Measurements from ENCODE around the gene BBS7. TPM values are rescaled to one million over a fixed set of nuclear protein-coding genes. Genes with fewer than 3 reads are reported as not detected.

Gene BBS7
- total and polyA plus RNA-seq, 2 donors (not counting 3 experiments of a cell fraction or from before 2014, with no cell fraction given): 20.0 to 21.7 TPM

GRCh38 chr4:121860121-121860520, 10.2 kb downstream of the BBS7 start:
- ChIA-PET CTCF (no interaction called here), POLR2A (no interaction called here)
- Histone ChIP-seq H3K36me3 (ENCODE audit: control insufficient read depth in 2 of 2, extremely low read depth in 1 of 2, insufficient read depth in 2 of 2, low read length in 2 of 2) (peaks cover 3 to 5% of the 10 kb centered on the region in 2 experiments), H3K9ac (replicated peaks; ENCODE audit: extremely low read depth, insufficient read depth, low read length) (no peak overlapping the region), H3K9me3 (replicated peaks; ENCODE audit: control insufficient read depth, insufficient read depth, low read length) (no peaks in the 10 kb centered on the region), H3K79me2 (ENCODE audit: control insufficient read depth, insufficient read depth, low read length) (no peaks in the 10 kb centered on the region), H3K4me1 (ENCODE audit: control insufficient read depth, extremely low read depth, insufficient read depth, low read length) (no peaks in the 10 kb centered on the region), H3K27ac (ENCODE audit: insufficient read depth, low read depth, low read length) (no peak overlapping the region), H3K4me2 (ENCODE audit: insufficient read depth, low read length) (no peak overlapping the region), H3K9me1 (replicated peaks; ENCODE audit: control insufficient read depth, extremely low read depth, insufficient read depth, low read length) (no peaks in the 10 kb centered on the region), H3K4me3 (replicated peaks in 1 of 3; ENCODE audit: insufficient read depth in 1 of 3, low read depth in 1 of 3, low read length in 3 of 3) (no peak overlapping the region), H2AFZ (ENCODE audit: low read depth, low read length) (no peak overlapping the region), H3K27me3 (ENCODE audit: control insufficient read depth in 2 of 2, insufficient read depth in 2 of 2, low read length in 2 of 2) (no peaks in the 10 kb centered on the region), H4K20me1 (replicated peaks; ENCODE audit: control insufficient read depth, extremely low read depth, insufficient read depth, low read length) (no peaks in the 10 kb centered on the region)
- no TSS peak for BruUV-seq (replicated peaks)
- dilution Hi-C loops (cut with MboI; ENCODE audit: extremely low pct_ligation_motif_present, low sequenced_read_pairs) (no loop called here), intact Hi-C loops (cut with micrococcal nuclease) (no loop called here)
- no peak for TF ChIP-seq GATA2 (IDR thresholded peaks at IDR 0.05; ENCODE audit: insufficient read depth, insufficient read length, low read depth, low read length)
- TF ChIP-seq, protein P1, sequence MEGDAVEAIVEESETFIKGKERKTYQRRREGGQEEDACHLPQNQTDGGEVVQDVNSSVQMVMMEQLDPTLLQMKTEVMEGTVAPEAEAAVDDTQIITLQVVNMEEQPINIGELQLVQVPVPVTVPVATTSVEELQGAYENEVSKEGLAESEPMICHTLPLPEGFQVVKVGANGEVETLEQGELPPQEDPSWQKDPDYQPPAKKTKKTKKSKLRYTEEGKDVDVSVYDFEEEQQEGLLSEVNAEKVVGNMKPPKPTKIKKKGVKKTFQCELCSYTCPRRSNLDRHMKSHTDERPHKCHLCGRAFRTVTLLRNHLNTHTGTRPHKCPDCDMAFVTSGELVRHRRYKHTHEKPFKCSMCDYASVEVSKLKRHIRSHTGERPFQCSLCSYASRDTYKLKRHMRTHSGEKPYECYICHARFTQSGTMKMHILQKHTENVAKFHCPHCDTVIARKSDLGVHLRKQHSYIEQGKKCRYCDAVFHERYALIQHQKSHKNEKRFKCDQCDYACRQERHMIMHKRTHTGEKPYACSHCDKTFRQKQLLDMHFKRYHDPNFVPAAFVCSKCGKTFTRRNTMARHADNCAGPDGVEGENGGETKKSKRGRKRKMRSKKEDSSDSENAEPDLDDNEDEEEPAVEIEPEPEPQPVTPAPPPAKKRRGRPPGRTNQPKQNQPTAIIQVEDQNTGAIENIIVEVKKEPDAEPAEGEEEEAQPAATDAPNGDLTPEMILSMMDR (IDR thresholded peaks at IDR 0.05; ENCODE audit: extremely low read depth in 1 of 2, insufficient read depth in 1 of 2, low read depth in 1 of 2, low read length in 2 of 2): no peak
- TF ChIP-seq MYC (IDR thresholded peaks at IDR 0.05; ENCODE audit: low read depth, low read length): no peak
- no peak for TF ChIP-seq MAX (IDR thresholded peaks at IDR 0.05; ENCODE audit: insufficient read depth, insufficient read length)
- TF ChIP-seq POLR2AphosphoS5 (IDR thresholded peaks at IDR 0.05; ENCODE audit: insufficient read depth, low read depth, low read length): no peak
- TF ChIP-seq EZH2 (IDR thresholded peaks at IDR 0.05; ENCODE audit: borderline replicate concordance, low read depth, low read length, severe bottlenecking): no peak
- TF ChIP-seq FOS (IDR thresholded peaks at IDR 0.05; ENCODE audit: borderline replicate concordance, insufficient read depth, low read length): no peak
- peak; percentile 17 for DNase-seq (ENCODE audit: low read depth, low spot score)
- no peak for FAIRE-seq
